Measurements from ENCODE around the gene AGPAT4. TPM values are rescaled to one million over a fixed set of nuclear protein-coding genes. Genes with fewer than 3 reads are reported as not detected.

The AGPAT4 gene
- total RNA-seq, 2 experiments from 2014 or later, result 0.95 to 1.3 TPM

DNA sequence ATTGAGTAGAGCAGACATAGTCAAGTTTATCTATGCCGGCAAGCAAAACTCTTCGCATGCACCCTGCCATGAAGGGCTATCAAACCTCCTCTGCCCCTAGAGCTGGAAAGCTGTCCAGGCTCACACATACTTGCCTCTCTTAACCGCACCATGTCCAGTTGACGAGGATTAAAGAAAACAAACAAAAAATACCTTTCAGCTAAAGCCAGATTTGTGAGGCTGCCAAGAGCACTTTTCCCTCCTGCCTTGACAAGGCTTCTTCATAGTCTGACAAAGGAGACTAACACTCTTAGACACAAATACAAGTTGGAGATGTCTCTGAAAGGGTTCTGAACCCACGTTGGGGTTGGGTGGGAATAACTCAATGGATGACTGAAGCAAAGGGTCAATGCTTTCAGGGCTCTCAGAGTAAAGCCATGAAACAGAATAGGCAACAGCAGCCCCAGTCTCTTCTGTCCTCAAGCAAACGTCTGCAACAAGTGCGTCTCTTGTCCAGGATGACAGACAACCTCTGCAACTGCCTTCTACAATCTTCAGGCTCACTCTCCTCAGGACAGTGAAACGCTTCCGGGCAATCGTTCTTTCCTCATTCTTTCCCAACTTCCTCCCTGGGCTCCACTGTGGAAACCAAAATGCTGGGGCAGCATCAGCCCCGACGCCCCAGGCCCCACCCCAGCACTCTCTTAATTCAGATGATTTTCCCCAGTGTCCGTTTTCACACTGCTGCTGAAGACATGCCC, 57.8 kb downstream of the AGPAT4 start:
- Histone ChIP-seq H3K4me2 (ENCODE audit: low read length) (no peak overlapping the region), H2AFZ (ENCODE audit: low read length) (no peak overlapping the region), H4K20me1 (ENCODE audit: insufficient read depth, low read length) (no peaks in the 10 kb centered on the region), H3K9me3 (ENCODE audit: low read length) (peaks cover 10% of the 10 kb centered on the region; the same call in 1 of the 2 replicates), H3K79me2 (ENCODE audit: insufficient read depth, low read depth, low read length) (no peaks in the 10 kb centered on the region), H3K36me3 (ENCODE audit: insufficient read depth, low read length) (no peaks in the 10 kb centered on the region), H3K9me2 (ENCODE audit: insufficient read depth, low read length) (no peaks in the 10 kb centered on the region), H3K4me3 (ENCODE audit: low read depth, low read length, poor library complexity, severe bottlenecking) (no peak overlapping the region), H3K4me1 (ENCODE audit: insufficient read depth, low read length, poor library complexity, severe bottlenecking) (no peaks in the 10 kb centered on the region), H3K27ac (ENCODE audit: low read depth, low read length, poor library complexity, severe bottlenecking) (no peak overlapping the region)
- TF ChIP-seq, protein P1, sequence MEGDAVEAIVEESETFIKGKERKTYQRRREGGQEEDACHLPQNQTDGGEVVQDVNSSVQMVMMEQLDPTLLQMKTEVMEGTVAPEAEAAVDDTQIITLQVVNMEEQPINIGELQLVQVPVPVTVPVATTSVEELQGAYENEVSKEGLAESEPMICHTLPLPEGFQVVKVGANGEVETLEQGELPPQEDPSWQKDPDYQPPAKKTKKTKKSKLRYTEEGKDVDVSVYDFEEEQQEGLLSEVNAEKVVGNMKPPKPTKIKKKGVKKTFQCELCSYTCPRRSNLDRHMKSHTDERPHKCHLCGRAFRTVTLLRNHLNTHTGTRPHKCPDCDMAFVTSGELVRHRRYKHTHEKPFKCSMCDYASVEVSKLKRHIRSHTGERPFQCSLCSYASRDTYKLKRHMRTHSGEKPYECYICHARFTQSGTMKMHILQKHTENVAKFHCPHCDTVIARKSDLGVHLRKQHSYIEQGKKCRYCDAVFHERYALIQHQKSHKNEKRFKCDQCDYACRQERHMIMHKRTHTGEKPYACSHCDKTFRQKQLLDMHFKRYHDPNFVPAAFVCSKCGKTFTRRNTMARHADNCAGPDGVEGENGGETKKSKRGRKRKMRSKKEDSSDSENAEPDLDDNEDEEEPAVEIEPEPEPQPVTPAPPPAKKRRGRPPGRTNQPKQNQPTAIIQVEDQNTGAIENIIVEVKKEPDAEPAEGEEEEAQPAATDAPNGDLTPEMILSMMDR (conservative IDR thresholded peaks at IDR 0.05; ENCODE audit: low read length), result no peak
- no peak for TF ChIP-seq EZH2phosphoT487 (IDR thresholded peaks at IDR 0.05; ENCODE audit: borderline replicate concordance, low read depth, low read length)
- no TSS peak for BruUV-seq (replicated peaks)
- POLR2A ChIA-PET, result no interaction called here
- intact Hi-C loops (cut with micrococcal nuclease; ENCODE audit: unreplicated experiment), result no loop called here
- DNase-seq (ENCODE audit: low spot score), result no peak
- CTCF ChIA-PET (ENCODE audit: unreplicated experiment), result interaction anchor here (0.6 kb wide), 1 partner anchor 987 kb away, joined by 3 read pairs; no protein-coding TSS in a partner anchor

DNA sequence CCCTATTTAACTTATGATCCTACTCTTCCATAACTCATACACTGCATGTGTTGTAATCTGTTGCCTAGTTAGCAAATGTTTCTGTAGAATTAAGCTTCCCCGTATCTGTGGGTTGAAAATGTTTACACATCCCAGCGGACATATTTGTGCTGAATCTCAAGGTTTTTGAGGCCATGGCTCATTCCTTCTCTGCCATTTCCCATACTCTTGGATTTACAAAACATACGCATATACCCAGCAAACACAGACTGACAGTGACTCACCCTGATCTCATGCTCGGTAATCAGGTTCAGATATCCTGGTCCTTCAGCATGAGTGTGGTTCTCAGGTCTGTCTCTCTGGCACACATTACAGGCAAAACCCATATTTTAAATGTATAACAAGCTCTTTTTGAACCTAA, 58.7 kb downstream of the AGPAT4 start:
- POLR2A ChIA-PET, result no interaction called here
- Histone ChIP-seq H3K4me1 (ENCODE audit: insufficient read depth, low read length, poor library complexity, severe bottlenecking) (no peaks in the 10 kb centered on the region), H3K36me3 (ENCODE audit: insufficient read depth, low read length) (no peaks in the 10 kb centered on the region), H3K9me2 (ENCODE audit: insufficient read depth, low read length) (no peaks in the 10 kb centered on the region), H3K9me3 (ENCODE audit: low read length) (peaks cover 10% of the 10 kb centered on the region; the same call in 1 of the 2 replicates), H2AFZ (ENCODE audit: low read length) (no peak overlapping the region), H3K27ac (ENCODE audit: low read depth, low read length, poor library complexity, severe bottlenecking) (no peak overlapping the region), H3K4me2 (ENCODE audit: low read length) (no peak overlapping the region), H3K79me2 (ENCODE audit: insufficient read depth, low read depth, low read length) (no peaks in the 10 kb centered on the region), H4K20me1 (ENCODE audit: insufficient read depth, low read length) (no peaks in the 10 kb centered on the region), H3K4me3 (ENCODE audit: low read depth, low read length, poor library complexity, severe bottlenecking) (no peak overlapping the region)
- BruUV-seq (replicated peaks), result no TSS peak
- intact Hi-C loops (cut with micrococcal nuclease; ENCODE audit: unreplicated experiment), result no loop called here
- no peak for TF ChIP-seq EZH2phosphoT487 (IDR thresholded peaks at IDR 0.05; ENCODE audit: borderline replicate concordance, low read depth, low read length)
- TF ChIP-seq, protein P1 (conservative IDR thresholded peaks at IDR 0.05; ENCODE audit: low read length), result no peak
- DNase-seq (ENCODE audit: low spot score), result no peak
- CTCF ChIA-PET (ENCODE audit: unreplicated experiment), result interaction anchor here (0.6 kb wide), 1 partner anchor 986 kb away, joined by 3 read pairs; no protein-coding TSS in a partner anchor

DNA sequence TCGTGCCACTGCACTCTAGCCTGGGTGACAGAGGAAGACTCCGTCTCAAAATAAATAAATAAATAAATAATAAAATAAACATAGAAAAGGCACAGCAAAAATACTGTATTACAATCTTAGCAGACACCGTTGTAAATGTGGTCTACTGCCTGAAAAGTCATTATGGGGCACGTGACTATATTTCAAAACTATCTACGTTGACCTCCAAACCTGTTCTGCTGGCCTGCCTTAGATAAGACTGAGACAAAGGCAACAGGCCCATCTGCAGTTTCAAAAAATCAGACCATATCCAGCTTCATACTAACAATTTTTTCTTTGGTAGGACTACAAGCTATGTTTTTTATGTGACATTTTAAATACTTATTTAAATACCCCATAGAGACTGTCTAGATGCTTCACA, 59.1 kb downstream of the AGPAT4 start:
- TF ChIP-seq EZH2phosphoT487 (IDR thresholded peaks at IDR 0.05; ENCODE audit: borderline replicate concordance, low read depth, low read length), result no peak
- no TSS peak for BruUV-seq (replicated peaks)
- CTCF ChIA-PET (ENCODE audit: unreplicated experiment), result no interaction called here
- no peak for DNase-seq (ENCODE audit: low spot score)
- H3K27ac ChIP-seq (ENCODE audit: low read depth, low read length, poor library complexity, severe bottlenecking), result no peak overlapping the region
- peaks cover 10% of the 10 kb centered on the region; the same call in 1 of the 2 replicates for H3K9me3 ChIP-seq (ENCODE audit: low read length)
- H3K4me2 ChIP-seq (ENCODE audit: low read length), result no peak overlapping the region
- H3K4me3 ChIP-seq (ENCODE audit: low read depth, low read length, poor library complexity, severe bottlenecking), result no peak overlapping the region
- H4K20me1 ChIP-seq (ENCODE audit: insufficient read depth, low read length), result no peaks in the 10 kb centered on the region
- H3K9me2 ChIP-seq (ENCODE audit: insufficient read depth, low read length), result no peaks in the 10 kb centered on the region
- POLR2A ChIA-PET, result interaction anchor here (0.6 kb wide), 1 partner anchor 478 kb away, joined by 3 read pairs; no protein-coding TSS in a partner anchor
- intact Hi-C loops (cut with micrococcal nuclease; ENCODE audit: unreplicated experiment), result no loop called here
- H3K4me1 ChIP-seq (ENCODE audit: insufficient read depth, low read length, poor library complexity, severe bottlenecking), result no peaks in the 10 kb centered on the region
- H3K79me2 ChIP-seq (ENCODE audit: insufficient read depth, low read depth, low read length), result no peaks in the 10 kb centered on the region
- H3K36me3 ChIP-seq (ENCODE audit: insufficient read depth, low read length), result no peaks in the 10 kb centered on the region
- H2AFZ ChIP-seq (ENCODE audit: low read length), result no peak overlapping the region
